Measurements from ENCODE around the gene PNMA6E. TPM values are rescaled to one million over a fixed set of nuclear protein-coding genes. Genes with fewer than 3 reads are reported as not detected.

Gene PNMA6E
- total and polyA plus RNA-seq, 9 of the 15 experiments (the other 6 are each of a cell fraction or from before 2014, with no cell fraction given) = 0.03 TPM; not detected in 8

GRCh38 chrX:153379971-153380581 lies 21.1 kb downstream of the PNMA6E start (continued):
- TF ChIP-seq MITF (IDR thresholded peaks at IDR 0.05) (peak; percentile 75; the same call in 1 of the 2 replicates), ZNF707 (CRISPR knock-in tag; conservative IDR thresholded peaks at IDR 0.05) (no peak), E2F8 (IDR thresholded peaks at IDR 0.05; ENCODE audit: low read depth, partially characterized antibody) (no peak), HMG20B (CRISPR knock-in tag; IDR thresholded peaks at IDR 0.05) (no peak), MCM3 (IDR thresholded peaks at IDR 0.05) (no peak), TAF15 (IDR thresholded peaks at IDR 0.05; ENCODE audit: low read depth, low read length) (no peak), ZNF316 (IDR thresholded peaks at IDR 0.05) (no peak), NFIC (IDR thresholded peaks at IDR 0.05) (peak; percentile 94), RREB1 (CRISPR knock-in tag; IDR thresholded peaks at IDR 0.05) (0 out of 2 replicates have a peak, but pooled peaks have one; percentile 58), ESRRA (IDR thresholded peaks at IDR 0.05; ENCODE audit: borderline replicate concordance, low read depth) (no peak), ZNF551 (CRISPR knock-in tag; IDR thresholded peaks at IDR 0.05) (no peak), ZNF445 (CRISPR knock-in tag; IDR thresholded peaks at IDR 0.05; ENCODE audit: low read depth) (no peak), NCOA1 (IDR thresholded peaks at IDR 0.05; ENCODE audit: low read depth) (no peak), NCOA2 (IDR thresholded peaks at IDR 0.05; ENCODE audit: partially characterized antibody in 2 of 2) (no peak), SMARCC2 (IDR thresholded peaks at IDR 0.05; ENCODE audit: low read depth) (no peak), ZNF431 (CRISPR knock-in tag; IDR thresholded peaks at IDR 0.05) (no peak), ZNF398 (CRISPR knock-in tag; IDR thresholded peaks at IDR 0.05) (no peak), MCM5 (IDR thresholded peaks at IDR 0.05; ENCODE audit: low read depth) (no peak)

All from K562 (cell line).